Islet of Langerhans (tissue), 1 donor: ENCODE measurements around the gene GOSR1.
"Not testable (repeated sequence)": the region's sequence is repeated elsewhere in the genome, so short reads cannot be mapped to it uniquely, and the experiment has no call there.

Experiments used
- FAIRE-seq: peaks from one replicate; lab custom pipeline; 2011; peaks lifted over from hg19 to GRCh38; lab: Jason Lieb, UNC

Gene GOSR1

DNA sequence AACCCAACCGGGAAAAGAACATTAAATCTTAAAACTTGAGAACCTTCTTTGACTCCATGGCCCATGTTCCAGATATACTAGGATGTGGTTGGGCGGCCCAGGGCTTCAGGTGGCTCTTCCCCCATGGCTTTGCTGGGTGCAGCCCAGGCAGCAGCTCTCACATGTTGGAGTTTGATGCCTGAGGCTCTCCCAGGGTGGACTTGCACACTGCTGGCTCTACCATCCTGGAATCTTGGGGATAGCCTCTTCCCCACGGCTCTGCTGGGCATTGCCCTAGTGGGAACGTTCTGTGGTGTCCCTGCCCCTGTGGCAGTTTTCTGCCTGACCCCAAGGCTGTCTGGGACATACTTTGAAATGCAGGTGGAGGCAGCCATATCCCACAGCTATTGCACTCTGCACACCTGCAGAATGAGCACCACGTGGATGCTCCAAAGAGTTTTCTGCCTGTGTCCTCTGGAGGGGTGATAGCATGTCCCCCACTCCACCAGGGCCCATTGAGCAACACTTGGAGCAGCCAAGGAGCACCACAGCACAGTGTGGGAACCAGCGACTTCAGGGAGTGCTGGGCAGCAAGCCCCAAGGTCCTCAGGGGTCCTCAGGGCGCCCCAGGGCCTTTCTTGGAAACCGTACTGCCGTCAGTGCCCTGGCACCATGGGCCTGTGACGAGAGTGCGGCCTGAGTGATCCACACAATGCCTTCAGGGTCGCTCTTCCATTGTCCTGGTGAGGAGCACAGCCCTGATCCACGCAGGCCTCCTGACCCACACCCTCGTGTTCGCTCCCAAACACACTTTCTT, 70.8 kb downstream of the GOSR1 start:
- no peak for FAIRE-seq

DNA sequence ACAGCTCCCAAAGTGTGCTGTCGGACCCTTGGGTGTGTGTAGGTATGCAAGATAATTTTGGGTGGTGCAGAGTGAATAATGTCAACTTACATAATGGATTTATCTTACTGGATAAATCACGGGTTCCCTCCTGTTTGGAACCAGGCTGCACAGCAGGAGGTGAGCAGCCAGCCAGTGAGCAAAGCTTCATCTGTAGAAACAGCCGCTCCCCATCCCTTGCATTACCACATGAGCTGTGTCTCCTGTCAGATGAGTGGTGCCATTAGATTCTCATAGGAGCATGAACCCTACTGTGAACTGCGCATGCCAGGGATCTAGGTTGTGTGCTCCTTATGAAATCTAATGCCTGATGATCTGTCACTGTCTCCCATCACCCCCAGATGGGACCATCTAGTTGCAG, 72.0 kb downstream of the GOSR1 start:
- FAIRE-seq = not testable (repeated sequence)

DNA sequence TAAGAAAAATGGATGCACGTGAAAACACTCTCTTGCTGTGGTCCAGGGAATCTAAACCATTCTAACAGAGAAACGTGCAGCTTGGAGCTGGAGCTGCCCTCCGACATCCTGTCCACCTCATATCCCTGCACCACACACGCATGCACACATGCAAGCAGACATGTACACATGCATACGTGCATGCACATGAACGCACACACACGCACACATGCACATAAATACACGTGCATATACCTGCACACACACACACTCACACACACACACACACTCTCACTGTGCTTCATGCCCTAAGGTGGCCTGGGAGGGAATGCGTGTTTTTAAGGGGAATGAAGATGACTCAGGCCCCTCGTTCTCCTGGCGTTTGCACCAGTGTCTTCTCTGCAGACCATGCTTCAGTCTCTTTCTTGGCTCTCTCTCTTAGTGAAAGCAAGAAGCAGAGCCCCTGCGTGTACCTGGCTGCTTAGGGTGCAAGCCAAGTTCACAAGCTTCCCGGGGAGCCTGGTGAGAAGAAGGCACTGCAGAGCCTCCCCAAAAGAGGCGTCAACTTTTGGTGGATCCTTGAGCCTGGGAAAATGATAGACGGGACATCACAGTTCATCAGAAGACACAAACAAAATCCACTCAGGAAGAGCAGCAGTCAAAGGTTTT, 72.8 kb downstream of the GOSR1 start:
- FAIRE-seq = no peak

DNA sequence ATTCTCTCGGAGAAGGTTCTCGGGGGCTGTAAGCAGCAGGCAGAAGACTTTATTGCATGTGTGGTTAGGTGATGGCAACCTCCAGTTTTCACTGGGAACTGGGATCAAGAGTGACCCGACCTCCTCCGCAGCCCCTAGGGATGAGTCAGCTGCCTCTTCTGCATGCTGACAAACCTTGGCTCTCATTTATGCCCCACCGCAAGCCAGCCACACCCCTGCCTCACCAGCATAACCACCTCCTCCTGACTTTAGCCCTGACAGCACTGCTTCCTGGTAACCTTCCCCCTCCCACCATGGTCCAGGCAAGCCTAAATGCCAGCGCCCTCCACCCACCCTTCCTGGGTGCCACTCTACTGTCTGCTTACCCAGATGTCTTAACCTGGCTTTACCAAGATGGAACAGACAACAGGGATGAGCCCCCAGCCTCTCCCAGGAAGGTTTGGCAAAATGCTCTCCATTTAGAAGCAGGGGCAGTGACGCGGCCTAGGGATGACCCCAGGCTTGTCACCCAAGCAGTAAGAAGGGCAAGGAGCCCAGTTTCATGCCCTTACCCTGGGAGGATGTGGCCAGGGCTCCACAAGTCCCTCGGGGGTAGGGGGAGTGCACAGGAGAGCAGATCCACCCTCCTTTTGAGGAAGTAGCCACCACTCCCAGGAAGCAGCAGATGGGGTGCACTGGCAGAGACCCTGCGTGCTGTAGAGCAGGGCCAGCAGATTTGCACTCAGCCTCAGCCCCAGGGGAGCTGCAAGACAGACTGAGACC, 73.5 kb downstream of the GOSR1 start:
- no peak for FAIRE-seq

DNA sequence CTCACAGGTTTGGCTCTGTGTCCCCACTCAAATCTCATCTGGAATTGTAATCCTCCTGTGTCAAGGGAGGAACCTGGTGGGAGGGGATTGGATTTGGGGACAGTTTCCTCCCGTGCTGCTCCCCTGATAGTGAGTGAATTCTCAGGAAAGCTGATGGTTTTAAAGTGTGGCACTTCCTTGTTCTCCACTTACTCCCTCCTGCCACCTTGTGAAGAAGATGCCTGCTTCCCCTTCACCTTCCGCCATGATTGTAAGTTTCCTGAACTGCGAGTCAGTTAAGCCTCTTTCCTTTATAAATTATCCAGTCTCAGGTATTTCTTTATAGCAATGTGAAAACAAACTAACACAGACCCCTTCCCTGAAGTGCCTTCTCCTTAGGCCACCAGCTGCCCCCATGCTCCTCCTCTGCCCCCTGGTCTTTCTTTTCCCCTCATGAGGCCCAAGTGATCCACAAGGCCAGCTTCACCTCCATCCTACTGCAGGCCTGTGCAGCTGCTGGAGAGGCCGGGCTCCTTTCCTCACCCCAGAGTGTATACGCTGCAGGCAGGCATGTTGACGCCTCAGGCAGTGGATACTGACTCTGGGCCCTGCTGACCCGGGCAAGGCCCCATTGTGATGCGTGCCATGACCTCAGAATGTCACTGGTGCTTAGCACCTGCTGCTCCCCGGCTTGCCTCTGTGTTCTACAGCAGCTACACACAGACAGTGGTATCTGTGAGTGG, 74.2 kb downstream of the GOSR1 start:
- FAIRE-seq = not testable (repeated sequence)

DNA sequence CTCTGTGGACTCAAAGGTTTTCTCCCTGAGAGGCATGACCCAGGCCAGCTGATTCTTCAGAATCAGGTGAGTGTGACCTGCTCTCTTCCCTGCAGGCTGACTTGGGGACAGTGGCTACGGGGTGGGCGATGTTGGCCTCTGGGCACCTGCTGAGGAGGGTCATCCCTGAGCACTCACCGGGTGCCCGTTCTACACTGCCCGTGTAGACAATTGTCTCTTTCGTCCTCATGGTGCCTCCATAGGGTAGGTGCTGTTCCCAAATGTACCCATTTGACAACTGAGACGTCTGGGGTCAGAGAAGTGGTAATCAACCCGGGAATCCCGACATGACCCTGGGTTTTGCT, 74.8 kb downstream of the GOSR1 start:
- no peak for FAIRE-seq

DNA sequence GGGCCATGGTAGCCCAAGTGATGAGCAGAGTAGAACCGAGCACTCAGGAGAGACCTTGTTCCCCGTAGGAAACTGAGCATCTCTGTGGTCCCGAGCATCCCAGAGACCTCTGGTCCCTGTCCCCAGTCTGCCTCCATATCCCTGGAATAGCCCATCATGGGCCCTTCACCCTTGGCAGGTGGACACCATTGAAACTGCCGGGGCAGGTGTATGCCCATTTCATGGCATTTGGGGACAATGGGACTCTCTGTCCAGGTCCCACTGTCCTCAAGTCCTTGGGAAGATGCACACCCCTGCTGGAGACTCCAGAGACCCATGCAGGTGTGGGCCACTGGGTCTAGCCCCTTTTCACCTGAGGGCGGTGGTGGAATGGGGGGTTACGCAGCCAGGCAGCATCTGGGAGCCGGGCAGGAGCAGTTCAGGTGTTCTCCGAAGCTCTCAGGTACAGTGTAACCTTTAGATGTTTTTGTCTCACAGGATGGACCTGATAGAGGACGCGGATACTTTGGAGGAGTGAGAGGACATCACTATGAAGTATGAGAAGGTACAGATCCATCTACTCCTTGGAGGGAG, 75.9 kb downstream of the GOSR1 start:
- FAIRE-seq = no peak

DNA sequence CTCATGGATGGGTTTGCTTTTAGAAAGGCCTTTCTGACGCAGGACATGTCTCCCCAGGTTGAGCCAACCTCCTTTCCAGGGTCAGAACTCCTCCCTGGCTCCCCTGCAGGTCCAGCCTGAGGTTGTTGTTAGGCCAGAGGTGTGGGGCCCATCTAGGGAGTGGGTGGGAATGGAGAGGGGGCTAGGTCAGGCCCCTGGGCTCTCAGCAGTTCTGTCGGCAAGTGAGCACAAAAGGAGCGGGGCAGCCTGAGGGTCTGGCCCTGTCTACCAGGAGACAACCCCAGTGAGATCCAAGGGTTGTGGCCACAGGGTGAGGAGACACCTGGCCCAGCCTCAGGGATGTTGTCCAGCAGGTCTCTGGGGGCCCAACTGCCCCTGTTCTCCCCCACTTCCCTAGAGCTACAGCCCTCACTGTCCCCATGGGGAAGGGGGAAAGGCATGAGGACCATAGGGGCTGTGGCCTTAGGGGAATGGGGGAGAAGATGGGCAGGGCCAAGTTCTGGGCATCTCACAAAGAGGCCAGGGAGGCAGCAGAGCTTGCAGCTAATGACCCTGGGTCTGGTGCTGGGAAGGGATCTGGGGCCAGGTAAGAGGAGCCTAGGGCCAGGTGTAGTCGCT, 76.7 kb downstream of the GOSR1 start:
- FAIRE-seq = not testable (repeated sequence)

DNA sequence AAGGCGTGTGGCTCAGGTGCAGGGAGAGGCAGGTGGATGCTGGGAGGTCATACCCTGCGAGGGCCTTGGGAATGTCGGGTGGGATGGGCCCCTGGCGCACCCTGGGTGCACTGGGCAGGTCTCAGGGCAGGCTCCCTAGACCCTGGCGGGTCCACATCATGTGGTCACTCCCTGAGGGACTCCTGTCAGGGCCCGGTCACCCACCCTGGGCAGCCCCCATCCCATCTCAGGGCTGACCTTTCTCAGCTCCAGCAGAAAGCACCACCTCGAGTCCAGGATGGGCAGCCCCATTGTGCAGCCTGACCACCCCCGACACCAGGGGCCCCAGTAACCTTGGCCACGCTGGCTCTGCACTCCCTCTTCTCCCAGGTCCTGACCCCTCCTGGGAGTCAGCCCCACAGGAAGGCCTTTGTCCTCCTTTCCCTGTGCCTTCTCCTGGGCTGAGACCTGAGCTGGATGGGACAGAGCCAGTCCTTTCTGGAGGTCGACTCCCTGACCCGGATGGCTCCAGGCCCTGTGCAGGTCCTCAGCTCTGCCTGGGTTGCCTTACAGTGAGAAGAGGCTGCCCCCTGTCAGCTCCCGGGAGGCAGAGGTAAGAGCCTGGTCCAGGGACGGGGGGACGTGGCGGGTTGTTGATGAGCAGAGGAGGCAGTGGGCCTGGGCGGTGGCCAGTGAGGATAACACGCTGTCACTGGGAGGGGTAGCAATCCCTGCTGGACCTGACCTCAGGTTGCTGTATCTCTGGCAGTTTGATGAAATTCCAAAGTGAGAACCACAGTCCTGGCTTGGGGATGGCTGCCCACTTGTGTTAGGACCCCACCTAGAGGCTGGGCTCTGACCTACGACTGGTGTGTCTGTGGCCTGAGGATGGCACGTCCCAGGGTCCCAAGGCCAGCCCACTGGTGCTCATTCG, 77.9 kb downstream of the GOSR1 start:
- FAIRE-seq = no peak

DNA sequence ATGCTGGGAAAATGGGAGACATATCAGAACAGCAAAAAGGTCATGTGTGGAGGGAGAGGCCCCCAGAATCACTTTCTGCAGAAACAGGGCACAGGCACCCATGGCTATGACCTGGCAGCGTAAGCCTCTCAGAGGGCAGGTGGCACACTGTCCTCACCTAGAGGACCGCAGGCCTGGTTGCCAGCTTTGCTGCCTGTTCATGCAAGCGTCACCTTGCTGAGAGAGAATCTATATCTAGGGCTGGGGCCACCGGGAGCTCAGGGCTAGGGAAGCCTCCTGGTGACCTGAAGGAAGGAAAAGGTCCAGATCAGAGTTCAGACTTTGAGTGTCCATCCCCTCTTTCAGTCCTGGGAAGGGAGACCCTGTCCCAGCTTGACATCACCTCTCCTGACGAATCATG, 78.7 kb downstream of the GOSR1 start:
- no peak for FAIRE-seq

DNA sequence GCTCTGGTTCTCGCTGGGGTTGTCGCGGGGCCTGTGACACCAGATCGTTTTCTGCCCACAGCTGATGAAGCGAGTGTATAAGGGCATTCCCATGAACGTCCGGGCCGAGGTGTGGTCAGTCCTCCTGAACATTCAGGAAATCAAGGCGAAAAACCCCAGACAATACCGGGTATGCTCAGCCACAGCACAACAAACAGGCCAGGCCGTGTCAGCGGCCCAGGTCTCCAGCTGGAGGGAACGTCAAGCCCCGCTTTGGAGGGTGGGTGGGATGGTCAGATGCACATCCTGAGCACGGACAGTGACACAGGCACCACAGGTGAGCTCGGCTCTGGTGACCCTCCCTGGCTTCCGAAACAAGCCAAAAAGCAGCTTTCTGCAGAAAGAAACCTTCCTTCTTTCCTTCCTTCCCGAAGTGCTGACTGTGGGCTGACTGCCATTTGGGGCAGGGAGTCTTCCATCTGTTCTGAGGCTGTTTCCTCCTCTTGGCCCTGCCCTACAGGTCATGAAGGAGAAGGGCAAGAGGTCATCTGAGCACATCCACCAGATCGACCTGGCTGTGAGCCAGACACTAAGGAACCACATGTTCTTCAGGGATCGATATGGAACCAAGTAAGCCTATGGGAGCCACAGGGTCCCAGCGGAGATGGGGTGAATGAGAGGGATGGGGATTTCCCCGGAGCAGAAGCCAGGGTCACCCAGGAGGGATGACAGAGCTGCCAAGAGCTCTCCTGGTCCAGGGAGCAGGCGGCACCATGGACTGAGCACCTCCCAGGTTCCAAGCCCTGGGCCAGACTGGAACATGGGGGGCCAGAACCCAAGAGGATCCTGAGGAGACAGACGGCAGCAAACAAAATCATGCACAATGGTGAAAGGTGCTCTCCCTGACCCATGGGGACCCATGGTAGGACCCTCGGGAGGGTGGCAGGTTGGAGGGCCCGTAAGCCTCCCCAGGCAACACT, 79.4 kb downstream of the GOSR1 start:
- no peak for FAIRE-seq

DNA sequence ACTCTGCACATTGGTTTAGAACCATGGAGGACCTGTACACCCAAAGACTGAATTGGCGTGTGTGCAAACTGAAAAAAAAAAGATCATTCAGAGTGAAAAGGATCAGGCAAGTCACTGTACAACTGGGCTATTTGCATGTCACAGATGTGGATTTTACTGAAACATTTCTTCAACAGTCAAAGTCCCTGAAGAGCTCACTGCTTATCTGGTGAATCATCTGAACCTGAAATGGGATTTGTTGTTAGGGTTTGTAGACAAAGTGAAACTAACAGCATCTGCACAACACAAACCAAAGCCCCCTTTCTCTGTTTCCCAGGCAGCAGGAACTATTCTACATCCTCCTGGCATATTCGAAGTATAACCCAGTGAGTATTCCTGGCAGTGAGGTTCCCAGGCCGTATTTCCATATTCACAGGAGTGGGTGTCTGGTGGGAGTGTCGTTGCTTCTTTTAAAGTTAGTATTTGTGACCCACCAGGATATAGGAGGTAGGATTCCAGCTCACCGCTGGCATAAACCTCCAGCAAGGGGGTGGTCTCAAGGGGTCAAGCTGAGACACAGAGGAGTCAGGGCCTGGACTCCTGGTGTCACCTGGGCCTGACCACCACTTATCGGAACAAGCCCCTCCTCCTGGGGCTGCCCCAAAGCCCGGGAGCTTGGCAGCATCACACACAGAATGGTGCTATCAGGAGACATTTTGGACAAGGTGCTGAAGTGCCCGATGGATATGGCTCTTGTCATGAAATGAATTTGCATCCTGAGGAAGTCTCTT, 80.9 kb downstream of the GOSR1 start:
- no peak for FAIRE-seq

DNA sequence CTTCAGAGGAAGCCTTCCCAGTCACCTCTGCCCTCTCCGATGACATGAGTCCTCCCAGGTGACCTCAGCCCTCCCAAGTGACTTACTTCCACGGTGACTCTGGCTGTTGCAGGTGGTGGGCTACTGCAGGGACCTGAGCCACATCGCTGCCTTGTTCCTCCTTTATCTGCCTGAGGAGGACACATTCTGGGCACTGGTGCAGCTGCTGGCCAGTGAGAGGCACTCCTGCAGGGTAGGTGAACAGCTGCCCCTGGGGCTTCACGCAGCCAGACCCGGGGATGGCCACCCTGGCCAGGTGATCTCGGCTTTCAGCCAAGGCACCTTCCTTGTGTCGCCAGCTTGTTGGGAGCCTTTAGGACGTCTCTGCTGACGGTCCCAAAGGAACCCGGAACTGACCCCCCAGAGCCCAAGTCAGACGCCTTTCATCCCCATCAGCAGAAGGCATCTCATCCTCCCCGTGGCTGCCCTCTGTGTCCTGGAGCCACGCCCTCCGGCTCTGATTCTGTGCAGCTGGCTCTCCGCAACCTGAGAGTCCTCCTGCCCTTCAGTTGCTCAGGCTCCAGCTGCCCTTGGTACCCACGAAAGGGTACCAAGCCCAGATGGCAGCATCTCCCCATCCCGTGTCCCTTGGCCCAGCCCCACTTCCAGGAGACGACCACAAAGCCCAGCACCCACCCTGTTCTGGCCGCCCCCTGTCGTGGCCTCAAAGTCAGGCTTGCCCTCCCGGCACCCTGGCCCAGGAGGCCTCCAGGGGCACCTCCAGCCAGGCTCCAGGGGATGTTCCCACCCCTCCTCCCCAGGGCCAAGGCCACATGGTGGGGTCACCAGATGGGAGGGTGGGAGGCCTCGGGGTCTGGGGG, 81.7 kb downstream of the GOSR1 start:
- no peak for FAIRE-seq

DNA sequence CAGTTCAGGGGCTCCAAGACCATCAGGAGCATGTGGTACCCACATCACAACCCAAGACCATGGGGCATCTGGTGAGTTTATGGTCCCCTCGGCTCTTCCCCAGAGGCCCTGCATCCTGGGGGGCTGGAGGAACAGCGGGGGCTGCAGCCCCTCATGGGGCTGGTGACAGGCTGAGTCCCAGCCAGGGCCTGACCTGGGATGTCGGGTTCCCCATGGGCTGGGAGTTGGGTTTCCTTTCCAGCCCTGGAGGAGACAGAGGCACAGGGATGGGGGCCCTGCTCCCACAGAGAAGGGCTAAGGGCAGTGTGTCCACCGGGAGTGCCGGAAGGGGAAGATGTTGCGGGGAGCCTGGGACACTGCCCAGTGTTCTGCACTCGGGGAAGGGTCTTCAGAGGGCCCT, 82.4 kb downstream of the GOSR1 start:
- no peak for FAIRE-seq

DNA sequence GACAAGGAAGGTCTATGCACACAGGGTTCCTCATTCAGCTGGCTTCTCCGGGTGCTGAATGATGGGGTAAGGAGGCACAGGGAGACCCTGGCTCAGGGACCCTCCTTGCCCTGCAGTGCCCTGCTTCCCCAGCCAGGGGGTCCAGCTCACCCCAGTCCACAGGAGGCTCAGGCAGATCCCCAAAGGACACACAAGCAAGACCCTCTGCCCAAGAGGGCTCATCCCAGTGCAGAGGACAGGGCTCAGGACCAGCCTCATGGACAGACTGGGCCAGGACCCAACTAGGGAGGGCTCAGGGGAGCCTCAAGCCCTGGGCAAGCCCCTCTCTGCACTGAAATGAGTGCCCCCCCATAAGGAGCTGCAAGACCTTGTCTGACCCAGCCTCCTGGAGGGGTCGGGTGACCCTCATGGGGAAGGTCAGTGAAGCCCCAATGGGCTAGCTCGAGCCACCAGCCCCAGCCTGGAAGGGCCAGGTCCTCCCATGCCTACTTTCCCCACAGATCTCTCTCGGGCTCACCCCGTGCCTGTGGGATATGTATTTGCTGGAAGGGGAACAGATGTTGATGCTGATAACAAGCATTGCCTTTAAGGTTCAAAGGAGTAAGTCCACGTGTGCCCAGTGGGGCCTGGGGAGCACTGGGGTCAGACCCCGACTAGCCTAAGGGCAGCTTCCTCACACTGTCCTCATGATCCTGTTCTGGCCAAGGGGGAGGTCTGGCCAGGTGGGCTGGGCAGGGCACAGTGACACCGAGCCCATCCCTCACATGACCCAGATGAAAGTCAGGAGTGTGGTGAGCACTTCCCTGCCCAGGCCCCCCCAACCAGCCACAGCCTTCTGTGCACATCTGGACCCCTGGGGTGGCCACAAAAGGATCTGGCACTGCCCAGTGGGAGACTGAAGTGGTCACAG, 83.2 kb downstream of the GOSR1 start:
- not testable (repeated sequence) for FAIRE-seq

DNA sequence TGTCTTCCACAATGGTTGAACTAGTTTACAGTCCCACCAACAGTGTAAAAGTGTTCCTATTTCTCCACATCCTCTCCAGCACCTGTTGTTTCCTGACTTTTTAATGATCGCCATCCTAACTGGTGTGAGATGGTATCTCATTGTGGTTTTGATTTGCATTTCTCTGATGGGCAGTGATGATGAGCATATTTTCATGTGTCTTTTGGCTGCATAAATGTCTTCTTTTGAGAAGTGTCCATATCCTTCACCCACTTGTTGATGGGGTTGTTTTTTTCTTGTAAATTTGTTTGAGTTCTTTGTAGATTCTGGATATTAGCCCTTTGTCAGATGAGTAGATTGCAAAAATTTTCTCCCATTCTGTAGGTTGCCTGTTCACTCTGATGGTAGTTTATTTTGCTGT, 84.6 kb downstream of the GOSR1 start:
- not testable (repeated sequence) for FAIRE-seq
